ENCODE measurements around the gene RABGGTA.

Gene RABGGTA, protein sequence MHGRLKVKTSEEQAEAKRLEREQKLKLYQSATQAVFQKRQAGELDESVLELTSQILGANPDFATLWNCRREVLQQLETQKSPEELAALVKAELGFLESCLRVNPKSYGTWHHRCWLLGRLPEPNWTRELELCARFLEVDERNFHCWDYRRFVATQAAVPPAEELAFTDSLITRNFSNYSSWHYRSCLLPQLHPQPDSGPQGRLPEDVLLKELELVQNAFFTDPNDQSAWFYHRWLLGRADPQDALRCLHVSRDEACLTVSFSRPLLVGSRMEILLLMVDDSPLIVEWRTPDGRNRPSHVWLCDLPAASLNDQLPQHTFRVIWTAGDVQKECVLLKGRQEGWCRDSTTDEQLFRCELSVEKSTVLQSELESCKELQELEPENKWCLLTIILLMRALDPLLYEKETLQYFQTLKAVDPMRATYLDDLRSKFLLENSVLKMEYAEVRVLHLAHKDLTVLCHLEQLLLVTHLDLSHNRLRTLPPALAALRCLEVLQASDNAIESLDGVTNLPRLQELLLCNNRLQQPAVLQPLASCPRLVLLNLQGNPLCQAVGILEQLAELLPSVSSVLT

GRCh38 chr14:24271134-24271833 lies at the start of gene RABGGTA:
Gene RABGGTA, minus strand, starts transcription at chr14:24271597. Its CDS starts 482 bp downstream, at chr14:24271115.
- DNase-seq, result peak; percentile 92

DNA sequence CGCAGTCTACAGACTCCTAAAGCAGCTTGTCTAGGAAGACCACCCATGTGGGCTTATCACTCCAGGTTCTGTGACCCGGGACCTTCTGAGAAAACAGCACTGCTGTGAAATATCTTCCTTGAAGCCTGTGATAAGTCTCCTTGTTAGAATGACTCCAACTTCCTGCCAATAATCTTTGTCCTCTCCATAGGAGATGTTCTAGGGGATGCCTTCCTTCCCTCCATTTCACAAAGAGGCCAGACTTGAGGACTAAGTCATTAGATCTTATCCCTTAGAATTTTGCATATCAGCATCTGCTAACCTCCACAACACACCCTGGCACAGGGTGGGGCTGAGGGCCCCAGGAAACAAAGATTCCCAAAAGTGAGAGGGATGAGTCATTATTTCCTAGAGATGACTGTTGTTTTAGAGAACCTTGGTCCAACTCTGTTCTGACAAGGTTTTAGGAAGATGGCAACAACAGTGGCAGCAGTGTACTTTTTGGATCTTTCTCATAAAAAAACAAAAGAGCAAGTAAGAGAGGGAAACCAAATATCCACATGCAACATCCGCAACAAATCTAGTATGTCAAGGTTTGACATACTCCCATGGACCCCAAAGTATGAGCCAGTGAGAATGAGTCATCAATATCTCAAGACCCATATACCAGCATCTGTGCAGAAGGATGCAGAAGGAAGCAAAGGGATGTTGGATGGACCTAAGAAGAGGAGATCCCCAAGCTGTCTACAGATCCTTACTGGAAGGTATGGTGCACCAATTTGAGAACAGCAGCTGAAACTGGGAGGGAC lies 45.9 kb upstream of the RABGGTA start:
- no peak for DNase-seq

DNA sequence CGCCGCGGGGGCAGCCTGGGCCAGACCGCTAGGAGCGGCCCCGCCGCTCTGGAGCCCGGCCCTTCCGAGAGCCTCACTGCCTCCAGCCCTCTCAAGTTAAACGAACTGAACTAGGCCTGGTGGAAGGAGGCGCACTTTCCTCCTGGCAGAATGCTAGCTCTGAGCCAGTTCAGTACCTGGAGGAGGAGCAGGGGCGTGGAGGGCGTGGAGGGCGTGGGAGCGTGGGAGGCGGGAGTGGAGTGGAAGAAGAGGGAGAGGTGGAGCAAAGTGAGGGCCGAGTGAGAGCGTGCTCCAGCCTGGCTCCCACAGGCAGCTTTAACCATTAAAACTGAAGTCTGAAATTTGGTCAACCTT lies 45.2 kb upstream of the RABGGTA start:
- DNase-seq, result no peak

DNA sequence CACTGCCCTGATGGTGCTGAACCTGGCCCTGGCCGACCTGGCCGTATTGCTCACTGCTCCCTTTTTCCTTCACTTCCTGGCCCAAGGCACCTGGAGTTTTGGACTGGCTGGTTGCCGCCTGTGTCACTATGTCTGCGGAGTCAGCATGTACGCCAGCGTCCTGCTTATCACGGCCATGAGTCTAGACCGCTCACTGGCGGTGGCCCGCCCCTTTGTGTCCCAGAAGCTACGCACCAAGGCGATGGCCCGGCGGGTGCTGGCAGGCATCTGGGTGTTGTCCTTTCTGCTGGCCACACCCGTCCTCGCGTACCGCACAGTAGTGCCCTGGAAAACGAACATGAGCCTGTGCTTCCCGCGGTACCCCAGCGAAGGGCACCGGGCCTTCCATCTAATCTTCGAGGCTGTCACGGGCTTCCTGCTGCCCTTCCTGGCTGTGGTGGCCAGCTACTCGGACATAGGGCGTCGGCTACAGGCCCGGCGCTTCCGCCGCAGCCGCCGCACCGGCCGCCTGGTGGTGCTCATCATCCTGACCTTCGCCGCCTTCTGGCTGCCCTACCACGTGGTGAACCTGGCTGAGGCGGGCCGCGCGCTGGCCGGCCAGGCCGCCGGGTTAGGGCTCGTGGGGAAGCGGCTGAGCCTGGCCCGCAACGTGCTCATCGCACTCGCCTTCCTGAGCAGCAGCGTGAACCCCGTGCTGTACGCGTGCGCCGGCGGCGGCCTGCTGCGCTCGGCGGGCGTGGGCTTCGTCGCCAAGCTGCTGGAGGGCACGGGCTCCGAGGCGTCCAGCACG lies 44.6 kb upstream of the RABGGTA start:
- DNase-seq, result no peak

GRCh38 chr14:24315243-24315806 lies 43.9 kb upstream of the RABGGTA start:
- DNase-seq, result no peak

GRCh38 chr14:24314377-24315193 lies 43.2 kb upstream of the RABGGTA start:
- no peak for DNase-seq

GRCh38 chr14:24313913-24314312 lies 42.5 kb upstream of the RABGGTA start:
- no peak for DNase-seq

- peak; percentile 72 for DNase-seq
These were observed 41.5 kb upstream of the RABGGTA start for GRCh38 chr14:24312736-24313507.

GRCh38 chr14:24311837-24312615 lies 40.6 kb upstream of the RABGGTA start:
- peak; percentile 28 for DNase-seq

DNA sequence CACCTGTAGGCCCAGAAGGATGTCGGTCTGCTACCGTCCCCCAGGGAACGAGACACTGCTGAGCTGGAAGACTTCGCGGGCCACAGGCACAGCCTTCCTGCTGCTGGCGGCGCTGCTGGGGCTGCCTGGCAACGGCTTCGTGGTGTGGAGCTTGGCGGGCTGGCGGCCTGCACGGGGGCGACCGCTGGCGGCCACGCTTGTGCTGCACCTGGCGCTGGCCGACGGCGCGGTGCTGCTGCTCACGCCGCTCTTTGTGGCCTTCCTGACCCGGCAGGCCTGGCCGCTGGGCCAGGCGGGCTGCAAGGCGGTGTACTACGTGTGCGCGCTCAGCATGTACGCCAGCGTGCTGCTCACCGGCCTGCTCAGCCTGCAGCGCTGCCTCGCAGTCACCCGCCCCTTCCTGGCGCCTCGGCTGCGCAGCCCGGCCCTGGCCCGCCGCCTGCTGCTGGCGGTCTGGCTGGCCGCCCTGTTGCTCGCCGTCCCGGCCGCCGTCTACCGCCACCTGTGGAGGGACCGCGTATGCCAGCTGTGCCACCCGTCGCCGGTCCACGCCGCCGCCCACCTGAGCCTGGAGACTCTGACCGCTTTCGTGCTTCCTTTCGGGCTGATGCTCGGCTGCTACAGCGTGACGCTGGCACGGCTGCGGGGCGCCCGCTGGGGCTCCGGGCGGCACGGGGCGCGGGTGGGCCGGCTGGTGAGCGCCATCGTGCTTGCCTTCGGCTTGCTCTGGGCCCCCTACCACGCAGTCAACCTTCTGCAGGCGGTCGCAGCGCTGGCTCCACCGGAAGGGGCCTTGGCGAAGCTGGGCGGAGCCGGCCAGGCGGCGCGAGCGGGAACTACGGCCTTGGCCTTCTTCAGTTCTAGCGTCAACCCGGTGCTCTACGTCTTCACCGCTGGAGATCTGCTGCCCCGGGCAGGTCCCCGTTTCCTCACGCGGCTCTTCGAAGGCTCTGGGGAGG lies 39.5 kb upstream of the RABGGTA start, which contains the start of gene LTB4R:
TSS of gene LTB4R (plus strand) at position 857 of the 959 bp plus-strand sequence. CDS start 4,150 bp downstream, outside the sequence.
- peak; percentile 75 for DNase-seq

- no peak for DNase-seq
These were observed 38.9 kb upstream of the RABGGTA start for GRCh38 chr14:24310265-24310645.

GRCh38 chr14:24309538-24310264 lies 38.3 kb upstream of the RABGGTA start, which contains the start of gene LTB4R2:
Gene LTB4R2, plus strand, starts transcription at chr14:24310140. Its CDS starts 525 bp downstream, at chr14:24310665.
- DNase-seq, result no peak

DNA sequence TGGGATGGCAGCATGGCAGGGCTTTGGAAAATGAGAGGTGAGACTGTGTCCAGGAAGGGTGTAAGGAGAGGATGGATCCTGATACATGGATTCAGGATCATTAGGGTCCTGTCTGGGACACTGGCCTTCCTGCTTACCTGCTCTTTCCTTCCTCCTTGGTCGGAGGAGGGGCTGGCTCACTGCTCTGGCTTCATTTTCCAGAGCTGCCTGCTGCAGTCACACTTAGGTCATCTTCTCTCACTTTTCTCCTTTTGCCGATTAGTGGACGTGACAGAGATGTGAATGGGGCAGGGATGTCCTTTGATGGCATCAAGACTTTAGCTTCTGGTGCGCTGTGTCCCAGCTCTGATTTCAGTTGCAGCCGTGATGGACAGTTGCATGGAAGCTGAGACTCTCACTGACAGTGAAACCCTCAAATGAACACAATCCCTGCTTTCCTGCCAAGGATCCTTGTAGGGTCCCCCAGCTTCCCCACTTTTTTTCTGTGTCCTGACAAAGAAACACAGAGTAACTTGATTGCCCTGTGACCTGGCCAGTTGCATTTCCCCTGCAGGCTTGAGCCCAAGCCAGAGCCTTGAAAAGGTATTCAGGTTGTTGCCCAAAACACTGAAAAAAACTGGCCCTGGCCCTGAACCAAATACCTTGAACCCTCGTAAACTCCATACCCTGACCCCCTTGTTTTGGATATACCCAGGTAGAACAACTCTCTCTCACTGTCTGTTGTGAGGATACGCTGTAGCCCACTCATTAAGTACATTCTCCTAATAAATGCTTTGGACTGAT lies 37.1 kb upstream of the RABGGTA start:
- DNase-seq, result no peak

- peak; percentile 75 for DNase-seq
These were observed 36.4 kb upstream of the RABGGTA start, which contains the start of gene CIDEB for GRCh38 chr14:24307575-24308341. Gene CIDEB, minus strand, starts transcription at chr14:24307977. Its CDS starts 119 bp downstream, at chr14:24307858.

DNA sequence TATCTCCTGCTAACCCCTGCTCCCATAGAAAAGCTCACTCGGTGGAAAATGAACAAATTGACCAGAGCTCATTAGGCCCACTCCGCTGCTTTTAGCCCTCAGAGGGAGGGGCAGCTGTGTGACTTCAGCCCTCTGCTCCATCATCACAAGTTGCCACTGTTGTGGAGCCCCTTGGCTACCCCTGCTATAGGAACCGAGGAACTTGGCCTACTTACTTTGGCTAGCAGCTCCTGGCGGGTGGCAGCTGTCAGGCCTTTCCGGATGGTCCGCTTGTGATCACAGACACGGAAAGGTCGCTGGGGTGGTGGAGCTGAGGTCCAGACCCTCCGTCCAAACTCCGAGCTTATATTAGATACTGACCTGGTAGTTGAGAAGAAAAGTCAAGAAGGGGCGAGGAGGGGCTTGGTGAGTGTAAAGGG lies 35.8 kb upstream of the RABGGTA start:
- no peak for DNase-seq
